Measurements from ENCODE around the gene SP140L. TPM values are rescaled to one million over a fixed set of nuclear protein-coding genes. Genes with fewer than 3 reads are reported as not detected.

Gene SP140L
- total RNA-seq, 1 donor from 2014 or later = 2.2 TPM

DNA sequence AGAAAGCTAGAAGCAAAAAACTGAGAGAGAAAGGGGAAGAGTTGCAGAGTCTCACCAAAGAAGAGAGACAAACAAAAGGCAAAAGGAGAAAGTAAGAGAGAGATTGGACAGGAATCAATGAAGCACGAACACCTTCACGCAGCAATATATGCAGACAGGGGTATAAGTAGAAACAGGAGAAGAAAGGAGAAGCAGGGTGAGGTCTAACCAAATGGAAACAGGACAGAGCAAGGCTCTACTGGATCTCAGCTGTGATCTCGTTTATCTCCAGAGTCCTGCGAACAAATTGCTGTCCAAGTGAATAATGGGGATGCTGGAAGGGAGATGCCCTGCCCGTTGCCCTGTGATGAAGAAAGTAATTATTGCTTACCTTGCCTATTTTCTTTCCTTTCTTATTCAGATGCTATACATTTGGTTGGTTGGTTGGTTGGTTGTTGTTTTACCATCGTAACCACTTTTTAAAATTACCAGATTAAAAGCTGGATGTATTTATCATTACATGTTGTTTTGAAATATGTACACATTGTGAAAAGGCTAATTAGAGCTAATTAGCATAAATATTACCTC lies 123.0 kb downstream of the SP140L start:
- DNase-seq (ENCODE audit: low read depth, low spot score) = no peak

DNA sequence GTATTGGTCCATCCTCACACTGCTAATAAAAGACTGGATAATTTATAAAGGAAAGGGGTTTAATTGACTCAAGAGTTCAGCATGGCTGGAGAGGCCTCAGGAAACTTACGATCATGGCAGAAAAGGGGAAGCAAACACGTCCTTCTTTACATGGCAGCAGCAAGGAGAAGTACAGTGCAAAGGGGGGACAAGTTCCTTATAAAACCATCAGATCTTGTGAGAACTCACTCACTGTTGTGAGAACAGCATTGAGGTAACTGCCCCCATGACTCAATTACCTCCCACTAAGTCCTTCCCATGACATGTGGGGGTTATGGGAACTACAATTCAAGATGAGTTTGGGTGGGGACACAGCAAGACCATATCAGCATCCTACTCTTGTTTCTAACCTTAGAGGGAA lies 126.0 kb downstream of the SP140L start:
- DNase-seq (ENCODE audit: low read depth, low spot score) = no peak
- TF ChIP-seq, protein P1, sequence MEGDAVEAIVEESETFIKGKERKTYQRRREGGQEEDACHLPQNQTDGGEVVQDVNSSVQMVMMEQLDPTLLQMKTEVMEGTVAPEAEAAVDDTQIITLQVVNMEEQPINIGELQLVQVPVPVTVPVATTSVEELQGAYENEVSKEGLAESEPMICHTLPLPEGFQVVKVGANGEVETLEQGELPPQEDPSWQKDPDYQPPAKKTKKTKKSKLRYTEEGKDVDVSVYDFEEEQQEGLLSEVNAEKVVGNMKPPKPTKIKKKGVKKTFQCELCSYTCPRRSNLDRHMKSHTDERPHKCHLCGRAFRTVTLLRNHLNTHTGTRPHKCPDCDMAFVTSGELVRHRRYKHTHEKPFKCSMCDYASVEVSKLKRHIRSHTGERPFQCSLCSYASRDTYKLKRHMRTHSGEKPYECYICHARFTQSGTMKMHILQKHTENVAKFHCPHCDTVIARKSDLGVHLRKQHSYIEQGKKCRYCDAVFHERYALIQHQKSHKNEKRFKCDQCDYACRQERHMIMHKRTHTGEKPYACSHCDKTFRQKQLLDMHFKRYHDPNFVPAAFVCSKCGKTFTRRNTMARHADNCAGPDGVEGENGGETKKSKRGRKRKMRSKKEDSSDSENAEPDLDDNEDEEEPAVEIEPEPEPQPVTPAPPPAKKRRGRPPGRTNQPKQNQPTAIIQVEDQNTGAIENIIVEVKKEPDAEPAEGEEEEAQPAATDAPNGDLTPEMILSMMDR (conservative IDR thresholded peaks at IDR 0.05) = no peak
- H3K27me3 Mint-ChIP-seq (ENCODE audit: low read depth) = peaks cover 12% of the 10 kb centered on the region
- no peaks in the 10 kb centered on the region for H3K4me1 Mint-ChIP-seq
- H3K27ac Mint-ChIP-seq (ENCODE audit: unreplicated experiment) = no peak overlapping the region
- H3K4me3 Mint-ChIP-seq = no peak overlapping the region
- no peaks in the 10 kb centered on the region for H3K36me3 Mint-ChIP-seq (ENCODE audit: low read depth)
- H3K9me3 Mint-ChIP-seq = peaks cover 2% of the 10 kb centered on the region

More for the DNA sequence above, 123.0 kb downstream of the SP140L start:
- Mint-ChIP-seq H3K9me3 (peaks cover 2% of the 10 kb centered on the region), H3K4me3 (no peak overlapping the region), H3K27me3 (ENCODE audit: low read depth) (peaks cover 8% of the 10 kb centered on the region), H3K27ac (ENCODE audit: unreplicated experiment) (no peak overlapping the region), H3K4me1 (no peaks in the 10 kb centered on the region), H3K36me3 (ENCODE audit: low read depth) (no peaks in the 10 kb centered on the region)
- TF ChIP-seq, protein P1 (conservative IDR thresholded peaks at IDR 0.05) = no peak

Other genes with a start within 250 kb of the SP140L start
- 5.3 and 5.6 TPM in 2 replicates for gene SP110, start 107.2 kb upstream of the SP140L start, total RNA-seq
- gene SP140, start 101.5 kb upstream of the SP140L start, total RNA-seq = not detected in 2 replicates
- not detected in 2 replicates for gene SP100, start 89.0 kb downstream of the SP140L start, total RNA-seq